Activated CD4-positive, alpha-beta T cell treated with anti-CD3 and anti-CD28 coated beads for 1 hour (primary cell): ENCODE data around the gene GSN.

Experiments
- DNase-seq: peaks from one replicate; pipeline ENCODE4 v3.0.0-alpha.2; 2020

The GSN gene

GRCh38 chr9:121326130-121326838, 58.3 kb downstream of the GSN start:
- no peak for DNase-seq

GRCh38 chr9:121326901-121327613, 59.1 kb downstream of the GSN start:
- DNase-seq = no peak

GRCh38 chr9:121328476-121328875, 60.5 kb downstream of the GSN start:
- no peak for DNase-seq

GRCh38 chr9:121328876-121329681, 61.1 kb downstream of the GSN start:
- no peak for DNase-seq

GRCh38 chr9:121331549-121331948, 63.6 kb downstream of the GSN start:
- DNase-seq = no peak

- DNase-seq = no peak
Observed at GRCh38 chr9:121331992-121332685, 64.2 kb downstream of the GSN start.

- no peak for DNase-seq
Observed at GRCh38 chr9:121333950-121334773, 66.2 kb downstream of the GSN start.

GRCh38 chr9:121336665-121337064, 68.7 kb downstream of the GSN start:
- no peak for DNase-seq

- no peak for DNase-seq
Observed at GRCh38 chr9:121339437-121339836, 71.5 kb downstream of the GSN start.

GRCh38 chr9:121340676-121341392, 72.9 kb downstream of the GSN start:
- DNase-seq = no peak

- DNase-seq = no peak
Observed at GRCh38 chr9:121344184-121344583, 76.2 kb downstream of the GSN start.

GRCh38 chr9:121345070-121345469, 77.1 kb downstream of the GSN start:
- DNase-seq = no peak

- DNase-seq = no peak
Observed at GRCh38 chr9:121348221-121348620, 80.3 kb downstream of the GSN start.

GRCh38 chr9:121349009-121349408, 81.0 kb downstream of the GSN start:
- no peak for DNase-seq

- no peak for DNase-seq
Observed at GRCh38 chr9:121350036-121350435, 82.1 kb downstream of the GSN start.

GRCh38 chr9:121350993-121351561, 83.1 kb downstream of the GSN start:
- no peak for DNase-seq

GRCh38 chr9:121353241-121354061, 85.5 kb downstream of the GSN start:
- no peak for DNase-seq

- DNase-seq = no peak
Observed at GRCh38 chr9:121354141-121354540, 86.2 kb downstream of the GSN start.

GRCh38 chr9:121354762-121355161, 86.8 kb downstream of the GSN start:
- no peak for DNase-seq

GRCh38 chr9:121357011-121357410, 89.0 kb downstream of the GSN start:
- no peak for DNase-seq
